LNCAP (cell line): ENCODE results near the gene MAP10.

ENCODE experiments used
- TF ChIP-seq, protein P1 (sequence below): fragments of 450-650 bp; IDR thresholded peaks from 2 replicates; pipeline ENCODE4 v1.5.1; 2017; ENCODE audit warnings: mild to moderate bottlenecking

The MAP10 gene

DNA sequence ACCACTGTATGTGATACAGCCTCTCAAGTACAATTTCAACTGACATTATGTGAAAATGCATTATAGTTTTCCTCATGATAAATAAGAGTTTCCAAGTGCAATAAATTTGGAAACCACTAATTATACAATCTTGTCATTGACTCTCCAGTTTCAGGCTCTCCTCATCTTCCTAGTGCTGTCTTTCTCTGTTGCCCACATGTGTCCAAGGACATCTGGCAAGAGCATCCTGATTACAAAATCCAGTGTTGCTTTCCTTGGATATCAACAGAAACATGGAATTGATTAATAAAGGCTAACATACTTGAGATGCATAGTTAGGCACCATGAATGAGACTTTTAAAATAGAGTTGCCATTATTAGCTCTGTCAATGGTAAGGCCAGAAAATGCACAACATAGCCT lies 15.6 kb upstream of the MAP10 start:
- TF ChIP-seq, protein P1, sequence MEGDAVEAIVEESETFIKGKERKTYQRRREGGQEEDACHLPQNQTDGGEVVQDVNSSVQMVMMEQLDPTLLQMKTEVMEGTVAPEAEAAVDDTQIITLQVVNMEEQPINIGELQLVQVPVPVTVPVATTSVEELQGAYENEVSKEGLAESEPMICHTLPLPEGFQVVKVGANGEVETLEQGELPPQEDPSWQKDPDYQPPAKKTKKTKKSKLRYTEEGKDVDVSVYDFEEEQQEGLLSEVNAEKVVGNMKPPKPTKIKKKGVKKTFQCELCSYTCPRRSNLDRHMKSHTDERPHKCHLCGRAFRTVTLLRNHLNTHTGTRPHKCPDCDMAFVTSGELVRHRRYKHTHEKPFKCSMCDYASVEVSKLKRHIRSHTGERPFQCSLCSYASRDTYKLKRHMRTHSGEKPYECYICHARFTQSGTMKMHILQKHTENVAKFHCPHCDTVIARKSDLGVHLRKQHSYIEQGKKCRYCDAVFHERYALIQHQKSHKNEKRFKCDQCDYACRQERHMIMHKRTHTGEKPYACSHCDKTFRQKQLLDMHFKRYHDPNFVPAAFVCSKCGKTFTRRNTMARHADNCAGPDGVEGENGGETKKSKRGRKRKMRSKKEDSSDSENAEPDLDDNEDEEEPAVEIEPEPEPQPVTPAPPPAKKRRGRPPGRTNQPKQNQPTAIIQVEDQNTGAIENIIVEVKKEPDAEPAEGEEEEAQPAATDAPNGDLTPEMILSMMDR = no peak

DNA sequence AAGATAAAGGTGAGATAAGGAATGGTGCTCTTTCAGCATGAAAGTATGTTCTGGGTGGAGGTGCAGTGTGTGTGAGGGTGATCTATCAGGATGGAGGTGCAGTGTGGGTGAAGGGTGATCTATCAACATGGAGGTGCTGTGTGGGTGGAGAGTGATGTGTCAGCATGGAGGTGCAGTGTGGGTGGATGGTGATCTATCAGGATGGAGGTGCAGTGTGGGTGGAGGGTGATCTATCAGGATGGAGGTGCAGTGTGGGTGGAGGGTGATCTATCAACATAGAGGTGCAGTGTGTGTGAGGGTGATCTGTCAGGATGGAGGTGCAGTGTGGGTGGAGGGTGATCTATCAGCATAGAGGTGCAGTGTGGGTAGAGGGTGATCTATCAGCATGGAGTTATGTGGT lies 12.3 kb upstream of the MAP10 start:
- TF ChIP-seq, protein P1 = no peak

DNA sequence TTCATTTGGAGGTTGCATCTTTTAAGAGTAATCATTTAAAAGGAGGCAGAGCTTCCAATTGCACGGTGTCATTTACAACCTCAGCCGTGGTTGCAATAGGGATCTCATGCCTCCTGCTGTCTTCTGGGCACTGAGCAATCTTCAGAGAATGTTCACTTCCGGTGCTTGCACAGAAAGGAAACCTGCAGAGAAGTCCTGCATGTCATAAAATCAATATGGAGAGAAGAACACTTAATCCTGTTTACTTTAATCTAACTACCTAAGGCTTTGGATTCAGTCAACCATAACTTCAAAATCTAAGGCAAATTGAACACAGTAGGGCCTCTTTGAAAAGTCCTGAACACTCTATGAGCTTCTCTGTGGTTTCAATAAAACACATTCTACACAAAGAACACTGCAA lies 11.3 kb upstream of the MAP10 start:
- TF ChIP-seq, protein P1 = peak; percentile 36; the same call in 1 of the 2 replicates

DNA sequence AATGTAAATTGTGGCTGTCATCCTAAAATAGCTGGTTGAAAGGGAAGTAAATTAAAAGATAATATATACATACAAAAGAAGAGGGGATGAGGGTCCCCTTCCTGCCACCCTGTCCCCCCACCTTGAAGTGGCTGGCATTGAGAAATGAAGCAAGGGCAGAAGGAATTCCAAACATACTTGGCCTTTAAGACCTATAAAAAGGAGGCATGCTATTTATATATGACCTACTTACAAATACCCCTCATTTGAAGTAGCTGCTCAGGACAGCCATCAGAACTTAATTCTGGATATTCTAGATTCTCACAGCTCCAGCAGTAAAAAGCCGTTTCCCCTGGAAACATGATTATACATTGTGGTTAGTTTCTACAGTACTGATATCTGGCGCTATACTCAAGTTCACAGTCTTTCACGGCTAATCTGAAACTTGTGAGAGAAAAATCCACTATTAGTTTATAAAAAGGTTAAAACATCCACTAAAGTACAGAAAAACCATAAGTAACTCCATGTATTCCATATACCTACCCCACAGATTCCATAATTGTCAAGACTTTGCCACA lies 9.6 kb upstream of the MAP10 start:
- TF ChIP-seq, protein P1 = no peak

DNA sequence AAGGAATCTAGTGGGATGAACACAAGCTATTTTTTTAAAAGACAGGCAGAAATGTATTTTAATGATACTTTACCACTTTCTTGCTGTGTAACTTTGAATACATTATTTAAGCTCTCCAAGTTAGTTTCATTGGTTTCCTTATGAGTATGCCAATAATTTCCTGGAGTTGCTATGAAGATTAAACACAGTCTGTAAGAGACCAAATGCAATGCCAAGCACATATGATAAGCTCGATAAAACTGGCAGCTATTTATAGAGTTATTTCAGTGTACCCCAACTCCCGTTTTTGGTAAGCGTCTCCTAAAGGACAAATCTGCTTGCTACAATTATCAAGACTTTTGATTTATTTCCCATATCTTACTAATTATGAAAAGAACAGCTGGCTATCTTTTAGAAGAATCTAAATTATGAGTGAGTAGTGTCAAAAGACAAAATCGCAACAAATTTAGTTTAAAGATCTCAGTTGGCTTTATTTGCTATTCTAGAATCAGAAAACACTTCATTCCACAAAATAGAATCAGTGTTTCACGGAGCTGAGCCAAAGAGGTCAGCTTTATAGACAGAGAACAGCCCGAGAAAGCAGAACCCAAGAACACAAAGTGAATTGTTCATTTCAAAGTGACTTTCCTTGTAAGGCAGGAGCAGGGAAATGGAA lies 7.2 kb upstream of the MAP10 start:
- TF ChIP-seq, protein P1 = no peak

DNA sequence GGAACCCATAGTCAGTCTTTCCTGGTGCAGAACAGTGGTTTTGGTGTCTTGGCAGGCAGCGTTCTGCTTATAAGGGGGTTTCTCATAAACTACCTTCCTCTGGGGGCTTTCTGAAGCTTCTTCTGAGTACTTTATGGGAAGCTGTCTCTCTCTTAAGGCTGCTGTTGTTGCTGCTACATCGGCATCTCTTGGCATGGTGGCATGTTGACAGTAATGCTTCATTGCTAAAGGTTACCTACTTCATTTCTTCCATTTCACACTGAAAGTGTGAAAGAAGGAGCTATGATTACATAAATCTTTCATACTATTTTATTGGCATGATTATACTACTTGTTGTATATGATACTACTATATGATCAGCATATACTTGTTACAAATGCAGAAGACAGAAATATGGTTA lies 6.3 kb upstream of the MAP10 start:
- TF ChIP-seq, protein P1 = no peak

DNA sequence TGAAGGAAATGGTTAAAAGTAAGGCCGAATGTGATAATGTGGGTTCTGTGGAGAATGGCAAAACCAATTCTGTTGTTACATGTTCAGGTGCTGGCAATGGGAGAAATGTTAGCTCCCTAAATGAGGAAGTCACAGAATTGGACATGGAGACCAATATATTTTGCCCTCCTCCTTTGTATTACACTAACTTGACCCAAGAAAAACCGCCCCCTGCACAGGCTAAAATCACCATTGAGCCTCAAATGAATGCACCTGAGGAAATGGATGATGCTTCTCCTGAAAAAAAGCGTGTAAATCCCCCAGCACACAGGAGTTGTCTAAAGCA lies 932 bp downstream of the MAP10 start:
- TF ChIP-seq, protein P1 = no peak

DNA sequence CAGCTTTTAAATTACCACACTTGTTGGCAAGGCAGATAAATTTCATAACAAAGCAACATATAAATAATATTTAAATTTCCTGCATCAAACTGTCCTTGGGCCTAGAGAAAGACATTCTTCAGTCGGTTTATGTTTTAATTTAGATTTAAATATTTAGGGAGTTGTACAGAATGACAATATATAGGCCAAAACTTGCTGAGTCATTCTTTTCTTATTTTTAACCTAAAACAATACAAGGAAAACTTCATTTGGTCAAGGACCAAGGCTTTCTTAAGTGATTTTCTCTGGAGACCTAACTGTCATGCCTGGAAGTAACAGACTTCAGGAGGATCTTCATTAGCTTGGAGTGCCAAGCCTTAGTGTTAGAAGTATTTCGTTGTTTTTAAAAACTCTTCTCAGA lies 5.6 kb downstream of the MAP10 start:
- TF ChIP-seq, protein P1 = no peak
